HEK293 (cell line): ENCODE results near the gene SUV39H2.
A peak's percentile ranks its signal among the peaks of the same experiment; 100 is the strongest.

Experiments used
- BCL11B ChIP-seq: fragments of 450-650 bp; formaldehyde crosslinking; IDR thresholded peaks from 2 replicates; pipeline ENCODE4 v1.5.1; 2016; ENCODE audit warnings: low read depth, missing biosample characterization, missing genetic modification characterization
- EGR2 ChIP-seq: fragments of 450-650 bp; formaldehyde crosslinking; IDR thresholded peaks from 2 replicates; pipeline ENCODE4 v1.5.1; 2016; ENCODE audit warnings: low read depth, missing biosample characterization, missing genetic modification characterization
- FEZF1 ChIP-seq: fragments of 450-650 bp; formaldehyde crosslinking; IDR thresholded peaks from 2 replicates; pipeline ENCODE4 v1.5.1; 2016; ENCODE audit warnings: missing biosample characterization, missing genetic modification characterization
- GFI1B ChIP-seq: fragments of 450-650 bp; formaldehyde crosslinking; IDR thresholded peaks from 2 replicates; pipeline ENCODE4 v1.5.1; 2016; ENCODE audit warnings: missing biosample characterization, missing genetic modification characterization
- GLI4 ChIP-seq: fragments of 450-650 bp; formaldehyde crosslinking; IDR thresholded peaks from 2 replicates; pipeline ENCODE4 v1.5.1; 2016; ENCODE audit warnings: missing biosample characterization, missing genetic modification characterization
- GLIS1 ChIP-seq: fragments of 450-650 bp; formaldehyde crosslinking; IDR thresholded peaks from 2 replicates; pipeline ENCODE4 v1.5.1; 2016; ENCODE audit warnings: missing biosample characterization, missing genetic modification characterization
- KLF1 ChIP-seq: fragments of 450-650 bp; formaldehyde crosslinking; IDR thresholded peaks from 2 replicates; pipeline ENCODE4 v1.5.1; 2016; ENCODE audit warnings: missing biosample characterization, missing genetic modification characterization
- OVOL3 ChIP-seq: fragments of 450-650 bp; formaldehyde crosslinking; IDR thresholded peaks from 2 replicates; pipeline ENCODE4 v1.5.1; 2016; ENCODE audit warnings: missing biosample characterization, missing genetic modification characterization
- RBAK ChIP-seq: fragments of 450-650 bp; formaldehyde crosslinking; IDR thresholded peaks from 2 replicates; pipeline ENCODE4 v1.5.1; 2016; ENCODE audit warnings: missing biosample characterization, missing genetic modification characterization
- REPIN1 ChIP-seq: fragments of 450-650 bp; formaldehyde crosslinking; IDR thresholded peaks from 2 replicates; pipeline ENCODE4 v1.5.1; 2017; ENCODE audit warnings: missing biosample characterization, missing genetic modification characterization, low read depth
- ZBTB17 ChIP-seq: fragments of 450-650 bp; formaldehyde crosslinking; IDR thresholded peaks from 2 replicates; pipeline ENCODE4 v1.5.1; 2016; ENCODE audit warnings: missing biosample characterization, missing genetic modification characterization
- ZBTB21 ChIP-seq: fragments of 450-650 bp; formaldehyde crosslinking; IDR thresholded peaks from 2 replicates; pipeline ENCODE4 v1.5.1; 2017; ENCODE audit warnings: missing biosample characterization, missing genetic modification characterization
- ZBTB48 ChIP-seq: fragments of 450-650 bp; formaldehyde crosslinking; IDR thresholded peaks from 2 replicates; pipeline ENCODE4 v1.5.1; 2016; ENCODE audit warnings: missing biosample characterization, missing genetic modification characterization
- ZFP41 ChIP-seq: fragments of 450-650 bp; formaldehyde crosslinking; IDR thresholded peaks from 2 replicates; pipeline ENCODE4 v1.5.1; 2016; ENCODE audit warnings: missing biosample characterization, missing genetic modification characterization, borderline replicate concordance
- ZNF114 ChIP-seq: fragments of 450-650 bp; formaldehyde crosslinking; IDR thresholded peaks from 2 replicates; pipeline ENCODE4 v1.5.0; 2017; ENCODE audit warnings: missing biosample characterization, missing genetic modification characterization
- ZNF140 ChIP-seq: fragments of 450-650 bp; formaldehyde crosslinking; IDR thresholded peaks from 2 replicates; pipeline ENCODE4 v1.5.1; 2016; ENCODE audit warnings: missing biosample characterization, missing genetic modification characterization
- ZNF2 ChIP-seq: fragments of 450-650 bp; formaldehyde crosslinking; IDR thresholded peaks from 2 replicates; pipeline ENCODE4 v1.5.1; 2016; ENCODE audit warnings: missing biosample characterization, missing genetic modification characterization
- ZNF223 ChIP-seq: fragments of 450-650 bp; formaldehyde crosslinking; IDR thresholded peaks from 2 replicates; pipeline ENCODE4 v1.5.1; 2016; ENCODE audit warnings: missing biosample characterization, missing genetic modification characterization
- ZNF266 ChIP-seq: fragments of 450-650 bp; formaldehyde crosslinking; IDR thresholded peaks from 2 replicates; pipeline ENCODE4 v1.5.1; 2016; ENCODE audit warnings: missing biosample characterization, missing genetic modification characterization, low read depth
- ZNF394 ChIP-seq: fragments of 450-650 bp; formaldehyde crosslinking; IDR thresholded peaks from 2 replicates; pipeline ENCODE4 v1.5.1; 2016; ENCODE audit warnings: missing biosample characterization, missing genetic modification characterization, mild to moderate bottlenecking, moderate library complexity, borderline replicate concordance
- ZNF544 ChIP-seq: fragments of 450-650 bp; formaldehyde crosslinking; IDR thresholded peaks from 2 replicates; pipeline ENCODE4 v1.5.0; 2017; ENCODE audit warnings: missing biosample characterization, missing genetic modification characterization
- ZNF624 ChIP-seq: fragments of 450-650 bp; formaldehyde crosslinking; IDR thresholded peaks from 2 replicates; pipeline ENCODE4 v1.5.1; 2017; ENCODE audit warnings: missing biosample characterization, missing genetic modification characterization
- ZNF629 ChIP-seq: fragments of 450-650 bp; formaldehyde crosslinking; IDR thresholded peaks from 2 replicates; pipeline ENCODE4 v1.5.1; 2017; ENCODE audit warnings: missing biosample characterization, missing genetic modification characterization
- ZNF776 ChIP-seq: fragments of 450-650 bp; formaldehyde crosslinking; IDR thresholded peaks from 2 replicates; pipeline ENCODE4 v1.5.0; 2017; ENCODE audit warnings: missing biosample characterization, missing genetic modification characterization, borderline replicate concordance
- ZNF837 ChIP-seq: fragments of 450-650 bp; formaldehyde crosslinking; IDR thresholded peaks from 2 replicates; pipeline ENCODE4 v1.5.1; 2016; ENCODE audit warnings: missing biosample characterization, missing genetic modification characterization
- ZSCAN30 ChIP-seq: fragments of 450-650 bp; IDR thresholded peaks from 2 replicates; pipeline ENCODE4 v1.5.1; 2018; ENCODE audit warnings: missing biosample characterization, mild to moderate bottlenecking, missing genetic modification characterization, moderate library complexity
- TF ChIP-seq, protein P1 (sequence below): fragments of 450-650 bp; formaldehyde crosslinking; IDR thresholded peaks from 2 replicates; pipeline ENCODE4 v1.5.1; 2017; ENCODE audit warnings: missing biosample characterization, mild to moderate bottlenecking, missing genetic modification characterization, moderate library complexity
- TF ChIP-seq, protein P2 (sequence below): fragments of 450-650 bp; formaldehyde crosslinking; IDR thresholded peaks from 2 replicates; pipeline ENCODE4 v1.5.1; 2016; ENCODE audit warnings: missing biosample characterization, missing genetic modification characterization
- TF ChIP-seq, protein P3 (sequence below): fragments of 450-650 bp; formaldehyde crosslinking; IDR thresholded peaks from 2 replicates; pipeline ENCODE4 v1.5.1; 2016; ENCODE audit warnings: missing biosample characterization, missing genetic modification characterization
- TF ChIP-seq, protein P4 (sequence below): fragments of 450-650 bp; formaldehyde crosslinking; IDR thresholded peaks from 2 replicates; pipeline ENCODE4 v1.5.1; 2016; ENCODE audit warnings: missing biosample characterization, missing genetic modification characterization
- TF ChIP-seq, protein P5 (sequence below): fragments of 450-650 bp; formaldehyde crosslinking; IDR thresholded peaks from 2 replicates; pipeline ENCODE4 v1.5.1; 2016; ENCODE audit warnings: missing biosample characterization, missing genetic modification characterization
- TF ChIP-seq, protein P6 (sequence below): IDR thresholded peaks from 2 replicates; pipeline ENCODE4 v1.6.1; 2011; ENCODE audit warnings: mild to moderate bottlenecking, low read depth, low read length, borderline replicate concordance

Gene SUV39H2

DNA sequence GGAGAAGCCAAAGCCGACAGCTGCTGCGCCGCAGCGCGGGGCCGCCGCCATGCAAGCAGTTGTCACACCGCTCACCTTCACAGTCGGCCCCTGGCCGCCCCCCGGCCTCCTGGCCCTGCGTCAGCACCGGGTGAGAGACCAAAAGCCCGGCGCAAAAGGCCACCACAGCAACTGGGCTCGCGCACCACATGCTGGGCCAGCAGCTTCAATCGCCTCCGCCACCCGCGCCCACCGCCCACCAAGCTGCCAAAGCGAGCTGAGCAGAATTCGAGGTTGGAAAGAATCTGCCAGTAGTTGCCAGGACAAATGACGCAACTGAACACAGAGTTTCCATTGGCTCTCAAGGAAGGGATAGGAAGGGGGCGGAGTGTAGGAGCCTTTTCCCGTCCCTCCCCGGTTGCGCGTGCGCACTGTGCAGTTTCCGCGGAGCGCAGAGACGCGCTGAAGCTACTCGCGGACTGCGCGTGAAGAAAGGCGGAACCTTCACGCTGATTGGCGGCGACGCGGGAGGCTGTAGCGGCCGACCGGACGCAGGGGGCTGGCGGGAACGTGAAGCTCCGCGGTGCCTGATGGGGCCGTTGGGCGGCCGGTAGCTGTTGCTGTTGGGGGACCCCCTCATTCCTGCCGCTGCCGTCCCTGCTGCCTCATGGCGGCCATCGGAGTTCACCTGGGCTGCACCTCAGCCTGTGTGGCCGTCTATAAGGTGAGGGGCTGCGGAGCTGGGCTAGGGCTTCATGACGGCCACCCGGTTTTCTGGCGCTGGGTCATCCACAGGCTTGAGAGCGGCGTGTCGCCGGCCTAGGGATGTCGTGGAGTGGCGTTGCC lies 40.7 kb upstream of the SUV39H2 start, which contains the start of the genes CDNF, HSPA14 and MSANTD7 (continued):
- peak; percentile 44; the same call in 1 of the 2 replicates for TF ChIP-seq ZBTB48
- no peak; the same call in 1 of the 2 replicates for TF ChIP-seq BCL11B
- TF ChIP-seq, protein P1, sequence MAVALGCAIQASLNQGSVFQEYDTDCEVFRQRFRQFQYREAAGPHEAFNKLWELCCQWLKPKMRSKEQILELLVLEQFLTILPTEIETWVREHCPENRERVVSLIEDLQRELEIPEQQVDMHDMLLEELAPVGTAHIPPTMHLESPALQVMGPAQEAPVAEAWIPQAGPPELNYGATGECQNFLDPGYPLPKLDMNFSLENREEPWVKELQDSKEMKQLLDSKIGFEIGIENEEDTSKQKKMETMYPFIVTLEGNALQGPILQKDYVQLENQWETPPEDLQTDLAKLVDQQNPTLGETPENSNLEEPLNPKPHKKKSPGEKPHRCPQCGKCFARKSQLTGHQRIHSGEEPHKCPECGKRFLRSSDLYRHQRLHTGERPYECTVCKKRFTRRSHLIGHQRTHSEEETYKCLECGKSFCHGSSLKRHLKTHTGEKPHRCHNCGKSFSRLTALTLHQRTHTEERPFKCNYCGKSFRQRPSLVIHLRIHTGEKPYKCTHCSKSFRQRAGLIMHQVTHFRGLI = peak; percentile 86
- 0 out of 2 replicates have a peak, but pooled peaks have one; percentile 63 for TF ChIP-seq ZSCAN30
- TF ChIP-seq GLI4 = no peak
- TF ChIP-seq ZNF544 (tag by site-specific recombination) = no peak
- peak; percentile 97 for TF ChIP-seq EGR2 (tag by site-specific recombination)
- no peak for TF ChIP-seq FEZF1 (tag by site-specific recombination)
- TF ChIP-seq ZNF624 (tag by site-specific recombination) = no peak
- peak; percentile 55; the same call in 1 of the 2 replicates for TF ChIP-seq ZNF629 (tag by site-specific recombination)
- TF ChIP-seq ZNF394 = peak; percentile 45; the same call in 1 of the 2 replicates
- TF ChIP-seq GFI1B (tag by site-specific recombination) = no peak
- TF ChIP-seq REPIN1 (tag by site-specific recombination) = 0 out of 2 replicates have a peak, but pooled peaks have one; percentile 49
- TF ChIP-seq, protein P2, sequence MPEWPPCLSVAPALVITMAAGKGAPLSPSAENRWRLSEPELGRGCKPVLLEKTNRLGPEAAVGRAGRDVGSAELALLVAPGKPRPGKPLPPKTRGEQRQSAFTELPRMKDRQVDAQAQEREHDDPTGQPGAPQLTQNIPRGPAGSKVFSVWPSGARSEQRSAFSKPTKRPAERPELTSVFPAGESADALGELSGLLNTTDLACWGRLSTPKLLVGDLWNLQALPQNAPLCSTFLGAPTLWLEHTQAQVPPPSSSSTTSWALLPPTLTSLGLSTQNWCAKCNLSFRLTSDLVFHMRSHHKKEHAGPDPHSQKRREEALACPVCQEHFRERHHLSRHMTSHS = no peak
- TF ChIP-seq, protein P3, sequence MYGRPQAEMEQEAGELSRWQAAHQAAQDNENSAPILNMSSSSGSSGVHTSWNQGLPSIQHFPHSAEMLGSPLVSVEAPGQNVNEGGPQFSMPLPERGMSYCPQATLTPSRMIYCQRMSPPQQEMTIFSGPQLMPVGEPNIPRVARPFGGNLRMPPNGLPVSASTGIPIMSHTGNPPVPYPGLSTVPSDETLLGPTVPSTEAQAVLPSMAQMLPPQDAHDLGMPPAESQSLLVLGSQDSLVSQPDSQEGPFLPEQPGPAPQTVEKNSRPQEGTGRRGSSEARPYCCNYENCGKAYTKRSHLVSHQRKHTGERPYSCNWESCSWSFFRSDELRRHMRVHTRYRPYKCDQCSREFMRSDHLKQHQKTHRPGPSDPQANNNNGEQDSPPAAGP (tag by site-specific recombination) = no peak
- TF ChIP-seq ZNF2 = peak; percentile 75
- TF ChIP-seq ZNF776 (tag by site-specific recombination) = no peak
- TF ChIP-seq OVOL3 = peak; percentile 25; the same call in 1 of the 2 replicates
- TF ChIP-seq, protein P4, sequence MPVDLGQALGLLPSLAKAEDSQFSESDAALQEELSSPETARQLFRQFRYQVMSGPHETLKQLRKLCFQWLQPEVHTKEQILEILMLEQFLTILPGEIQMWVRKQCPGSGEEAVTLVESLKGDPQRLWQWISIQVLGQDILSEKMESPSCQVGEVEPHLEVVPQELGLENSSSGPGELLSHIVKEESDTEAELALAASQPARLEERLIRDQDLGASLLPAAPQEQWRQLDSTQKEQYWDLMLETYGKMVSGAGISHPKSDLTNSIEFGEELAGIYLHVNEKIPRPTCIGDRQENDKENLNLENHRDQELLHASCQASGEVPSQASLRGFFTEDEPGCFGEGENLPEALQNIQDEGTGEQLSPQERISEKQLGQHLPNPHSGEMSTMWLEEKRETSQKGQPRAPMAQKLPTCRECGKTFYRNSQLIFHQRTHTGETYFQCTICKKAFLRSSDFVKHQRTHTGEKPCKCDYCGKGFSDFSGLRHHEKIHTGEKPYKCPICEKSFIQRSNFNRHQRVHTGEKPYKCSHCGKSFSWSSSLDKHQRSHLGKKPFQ = 0 out of 2 replicates have a peak, but pooled peaks have one; percentile 17
- TF ChIP-seq GLIS1 (tag by site-specific recombination) = peak; percentile 89
- no peak for TF ChIP-seq ZNF266
- no peak for TF ChIP-seq ZNF223 (tag by site-specific recombination)
- TF ChIP-seq ZNF837 (tag by site-specific recombination) = no peak
- 0 out of 2 replicates have a peak, but pooled peaks have one; percentile 7 for TF ChIP-seq KLF1 (tag by site-specific recombination)
- no peak for TF ChIP-seq ZNF114 (tag by site-specific recombination)
- no peak for TF ChIP-seq ZNF140 (tag by site-specific recombination)
- no peak for TF ChIP-seq ZFP41 (tag by site-specific recombination)
- no peak for TF ChIP-seq ZBTB21 (tag by site-specific recombination)
- no peak for TF ChIP-seq RBAK
- TF ChIP-seq, protein P5, sequence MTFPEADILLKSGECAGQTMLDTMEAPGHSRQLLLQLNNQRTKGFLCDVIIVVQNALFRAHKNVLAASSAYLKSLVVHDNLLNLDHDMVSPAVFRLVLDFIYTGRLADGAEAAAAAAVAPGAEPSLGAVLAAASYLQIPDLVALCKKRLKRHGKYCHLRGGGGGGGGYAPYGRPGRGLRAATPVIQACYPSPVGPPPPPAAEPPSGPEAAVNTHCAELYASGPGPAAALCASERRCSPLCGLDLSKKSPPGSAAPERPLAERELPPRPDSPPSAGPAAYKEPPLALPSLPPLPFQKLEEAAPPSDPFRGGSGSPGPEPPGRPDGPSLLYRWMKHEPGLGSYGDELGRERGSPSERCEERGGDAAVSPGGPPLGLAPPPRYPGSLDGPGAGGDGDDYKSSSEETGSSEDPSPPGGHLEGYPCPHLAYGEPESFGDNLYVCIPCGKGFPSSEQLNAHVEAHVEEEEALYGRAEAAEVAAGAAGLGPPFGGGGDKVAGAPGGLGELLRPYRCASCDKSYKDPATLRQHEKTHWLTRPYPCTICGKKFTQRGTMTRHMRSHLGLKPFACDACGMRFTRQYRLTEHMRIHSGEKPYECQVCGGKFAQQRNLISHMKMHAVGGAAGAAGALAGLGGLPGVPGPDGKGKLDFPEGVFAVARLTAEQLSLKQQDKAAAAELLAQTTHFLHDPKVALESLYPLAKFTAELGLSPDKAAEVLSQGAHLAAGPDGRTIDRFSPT (tag by site-specific recombination) = peak; percentile 33; the same call in 1 of the 2 replicates
- TF ChIP-seq, protein P6, sequence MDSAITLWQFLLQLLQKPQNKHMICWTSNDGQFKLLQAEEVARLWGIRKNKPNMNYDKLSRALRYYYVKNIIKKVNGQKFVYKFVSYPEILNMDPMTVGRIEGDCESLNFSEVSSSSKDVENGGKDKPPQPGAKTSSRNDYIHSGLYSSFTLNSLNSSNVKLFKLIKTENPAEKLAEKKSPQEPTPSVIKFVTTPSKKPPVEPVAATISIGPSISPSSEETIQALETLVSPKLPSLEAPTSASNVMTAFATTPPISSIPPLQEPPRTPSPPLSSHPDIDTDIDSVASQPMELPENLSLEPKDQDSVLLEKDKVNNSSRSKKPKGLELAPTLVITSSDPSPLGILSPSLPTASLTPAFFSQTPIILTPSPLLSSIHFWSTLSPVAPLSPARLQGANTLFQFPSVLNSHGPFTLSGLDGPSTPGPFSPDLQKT = no peak
- peak; percentile 88 for TF ChIP-seq ZBTB17 (tag by site-specific recombination)
